ELF-1 (cell line): ENCODE measurements around the gene FMOD.
"Not testable (repeated sequence)": the region's sequence is repeated elsewhere in the genome, so short reads cannot be mapped to it uniquely, and the experiment has no call there.

Experiments
- DNase-seq: peaks from one replicate; pipeline ENCODE4 v3.0.0-alpha.2; 2016; ENCODE audit warnings: low read depth, low spot score

Gene FMOD

DNA sequence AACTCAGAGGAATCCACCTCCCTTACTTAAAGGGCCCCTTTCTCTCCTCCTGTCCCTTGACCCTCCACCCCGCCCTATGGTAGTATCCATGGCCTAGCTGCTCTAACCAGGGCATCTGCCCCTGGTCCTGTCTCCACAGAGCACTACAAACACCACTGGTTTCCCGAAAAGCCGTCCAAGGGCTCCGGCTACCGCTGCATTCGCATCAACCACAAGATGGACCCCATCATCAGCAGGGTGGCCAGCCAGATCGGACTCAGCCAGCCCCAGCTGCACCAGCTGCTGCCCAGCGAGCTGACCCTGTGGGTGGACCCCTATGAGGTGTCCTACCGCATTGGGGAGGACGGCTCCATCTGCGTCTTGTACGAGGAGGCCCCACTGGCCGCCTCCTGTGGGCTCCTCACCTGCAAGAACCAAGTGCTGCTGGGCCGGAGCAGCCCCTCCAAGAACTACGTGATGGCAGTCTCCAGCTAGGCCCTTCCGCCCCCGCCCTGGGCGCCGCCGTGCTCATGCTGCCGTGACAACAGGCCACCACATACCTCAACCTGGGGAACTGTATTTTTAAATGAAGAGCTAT, 43.9 kb downstream of the FMOD start:
- peak; percentile 57 for DNase-seq

DNA sequence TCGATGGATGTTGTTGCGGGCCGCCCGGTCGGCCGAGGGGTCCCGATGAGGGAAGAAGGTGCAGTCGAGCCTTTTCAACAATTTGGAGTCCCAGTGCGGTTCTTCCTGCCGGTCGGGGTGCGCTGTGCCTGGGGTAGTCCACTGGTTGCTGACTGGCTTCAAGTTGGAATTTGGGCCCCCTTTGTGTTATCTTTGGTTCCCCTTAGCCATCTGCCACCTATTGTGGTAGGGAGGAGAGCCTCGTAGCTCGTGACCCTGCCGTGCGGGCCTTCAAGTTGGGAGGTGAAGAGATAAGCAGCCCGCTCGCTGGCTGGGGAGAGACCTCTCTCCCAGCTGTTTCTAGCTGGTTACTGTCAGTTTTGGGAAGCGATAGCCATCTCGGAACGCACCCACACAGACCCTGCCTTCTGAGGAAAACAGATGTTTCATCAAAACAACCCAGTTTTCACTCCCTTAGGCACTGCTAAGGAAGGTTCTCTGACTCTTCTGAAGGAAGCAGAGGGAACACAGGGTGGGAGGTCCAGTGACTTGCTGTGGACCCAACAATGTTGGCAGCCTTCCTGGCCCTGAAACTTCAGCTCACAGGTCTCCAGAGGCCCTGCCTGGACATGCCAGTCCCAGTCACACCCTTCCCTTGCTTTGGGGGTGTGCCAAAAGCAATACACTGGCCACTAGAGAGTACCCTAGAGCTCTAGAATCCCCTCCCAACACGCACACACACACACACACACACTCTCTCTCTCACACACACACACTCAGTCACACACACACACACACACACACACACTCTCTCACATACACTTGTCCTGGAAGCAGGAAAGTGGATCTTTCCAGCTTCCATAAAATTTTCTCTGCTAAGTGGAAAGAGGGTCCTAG, 44.6 kb downstream of the FMOD start:
- peak; percentile 63 for DNase-seq

DNA sequence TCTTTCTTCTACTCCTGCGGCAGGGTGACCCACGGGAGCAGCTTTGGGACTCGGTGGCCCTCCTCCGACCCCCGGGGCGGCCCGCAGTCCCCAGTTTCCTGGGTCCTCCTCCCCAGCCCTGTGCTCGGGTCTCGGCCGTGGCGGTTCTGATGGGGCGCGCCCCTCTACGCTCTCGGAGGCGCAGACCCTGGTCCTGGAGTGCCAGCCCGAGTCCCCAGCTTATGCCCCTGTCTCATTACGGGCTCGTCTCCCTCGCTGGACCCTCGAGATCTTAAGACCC, 45.2 kb downstream of the FMOD start:
- no peak for DNase-seq

DNA sequence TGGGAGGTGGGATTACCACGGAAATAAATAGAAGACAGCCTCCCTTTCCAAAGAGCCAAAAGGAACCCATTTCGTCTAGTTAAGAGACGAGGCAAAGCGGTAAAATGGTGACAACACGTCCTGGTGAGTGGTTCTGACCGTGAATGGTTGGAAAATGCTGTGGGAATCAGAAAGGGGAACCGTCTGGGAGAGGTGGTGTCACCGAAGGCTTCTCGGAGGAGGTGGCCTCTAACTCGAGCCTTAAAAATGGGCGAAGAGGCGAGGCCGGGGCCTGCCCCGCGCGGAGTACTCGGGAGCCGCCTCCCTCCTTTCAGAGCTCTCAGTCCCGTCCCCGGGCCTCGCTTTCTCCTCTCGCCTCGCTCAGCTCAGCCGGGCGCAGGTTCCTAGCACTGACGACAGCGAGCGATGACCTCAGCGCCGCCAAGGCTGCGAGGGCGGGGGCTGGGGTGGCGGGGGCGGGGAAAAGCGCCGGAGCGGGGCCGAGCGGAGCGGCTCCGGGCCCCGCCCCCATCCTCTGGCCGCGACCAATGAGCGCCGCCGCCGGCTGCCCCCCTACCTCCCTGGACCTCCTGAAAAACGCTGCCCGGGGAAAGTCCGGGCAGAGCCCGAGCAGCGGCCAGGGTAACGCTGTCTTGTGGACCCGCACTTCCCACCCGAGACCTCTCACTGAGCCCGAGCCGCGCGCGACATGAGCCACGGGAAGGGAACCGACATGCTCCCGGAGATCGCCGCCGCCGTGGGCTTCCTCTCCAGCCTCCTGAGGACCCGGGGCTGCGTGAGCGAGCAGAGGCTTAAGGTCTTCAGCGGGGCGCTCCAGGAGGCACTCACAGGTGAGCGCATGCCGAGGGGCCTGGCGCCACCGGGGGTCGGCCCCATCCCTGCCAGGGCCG, 45.8 kb downstream of the FMOD start, which contains the start of gene BTG2:
Gene BTG2 (plus strand): TSS at position 601 of the 890 bp plus-strand sequence. CDS start 88 bp downstream, at position 689.
- peak; percentile 86 for DNase-seq

DNA sequence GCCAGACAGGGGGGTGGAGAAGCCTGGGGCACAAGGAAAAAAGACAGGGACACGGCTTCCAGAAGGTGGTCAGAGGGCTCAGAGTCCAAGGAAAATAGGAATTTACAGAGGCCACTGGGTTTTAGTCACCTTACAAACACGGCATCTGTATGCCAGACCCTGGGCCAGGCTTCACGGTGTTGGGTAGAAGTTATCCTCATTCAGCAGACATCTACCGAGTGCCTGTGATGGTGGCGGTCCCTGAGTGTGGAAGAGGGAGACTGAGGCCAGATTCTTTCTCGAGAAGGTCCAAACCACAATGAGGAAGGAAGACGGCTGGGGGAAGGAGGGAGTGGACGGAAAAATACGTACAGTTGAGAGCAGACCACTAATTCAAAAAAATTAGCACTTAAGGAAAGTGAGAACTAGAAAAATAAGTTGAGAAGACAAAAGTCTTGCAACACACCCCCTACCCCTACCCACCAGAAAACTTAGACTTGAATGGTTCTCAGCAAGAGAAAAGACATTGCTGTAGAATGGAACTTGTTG, 46.5 kb downstream of the FMOD start:
- DNase-seq: no peak

DNA sequence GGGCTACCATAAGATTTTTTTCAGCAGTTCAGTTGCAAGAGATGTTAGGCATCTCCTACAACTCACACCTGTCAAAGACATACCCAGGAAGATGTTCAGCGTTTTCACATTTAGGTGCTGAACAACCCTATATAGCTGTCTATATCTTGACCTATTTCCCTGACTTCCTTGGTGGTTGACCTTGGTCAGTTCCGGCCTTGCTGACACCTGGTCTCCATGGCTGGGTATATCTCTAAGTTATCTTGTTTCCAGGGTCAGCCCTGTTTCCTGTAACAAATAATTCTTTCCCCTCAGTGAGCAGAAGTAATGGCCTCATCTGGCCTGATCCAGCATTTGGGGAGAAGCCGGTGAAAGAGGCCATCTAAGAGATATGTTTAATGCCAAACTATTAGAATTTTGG, 48.0 kb downstream of the FMOD start:
- DNase-seq: no peak

DNA sequence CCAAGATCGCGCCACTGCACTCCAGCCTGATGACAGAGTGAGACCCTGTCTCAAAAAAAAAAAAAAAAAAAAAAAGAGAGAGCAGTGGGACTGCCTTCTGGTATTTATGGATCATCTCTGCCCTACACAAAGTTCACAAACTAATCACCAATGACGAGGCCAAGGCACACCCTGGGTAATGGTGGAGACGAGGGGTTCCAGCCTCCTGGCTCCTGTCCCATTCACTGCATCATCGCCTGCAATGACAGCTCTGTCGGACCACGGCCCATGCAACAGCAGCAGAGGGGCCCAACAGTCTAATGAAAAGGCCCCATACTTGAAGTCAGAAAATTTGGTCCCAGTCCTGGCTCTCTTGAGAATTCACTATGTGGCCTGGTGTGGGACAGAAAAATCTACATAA, 48.5 kb downstream of the FMOD start:
- DNase-seq: no peak

DNA sequence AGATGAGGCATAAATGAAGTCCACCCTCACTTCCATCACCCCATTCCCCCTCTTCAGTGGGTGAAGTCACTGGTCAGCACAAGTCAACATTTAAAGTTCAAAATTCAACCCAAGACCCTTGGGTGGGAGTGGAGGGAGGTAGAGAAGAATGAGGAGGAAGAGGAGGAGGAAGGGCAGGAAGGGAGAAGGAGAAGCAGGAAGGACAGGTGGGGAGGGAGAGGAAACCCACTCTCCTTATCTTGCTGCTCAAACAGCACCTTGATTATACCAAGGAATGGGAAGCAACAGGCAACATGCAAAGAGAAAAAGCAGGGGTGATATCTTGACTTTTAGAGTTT, 49.6 kb downstream of the FMOD start:
- no peak for DNase-seq

DNA sequence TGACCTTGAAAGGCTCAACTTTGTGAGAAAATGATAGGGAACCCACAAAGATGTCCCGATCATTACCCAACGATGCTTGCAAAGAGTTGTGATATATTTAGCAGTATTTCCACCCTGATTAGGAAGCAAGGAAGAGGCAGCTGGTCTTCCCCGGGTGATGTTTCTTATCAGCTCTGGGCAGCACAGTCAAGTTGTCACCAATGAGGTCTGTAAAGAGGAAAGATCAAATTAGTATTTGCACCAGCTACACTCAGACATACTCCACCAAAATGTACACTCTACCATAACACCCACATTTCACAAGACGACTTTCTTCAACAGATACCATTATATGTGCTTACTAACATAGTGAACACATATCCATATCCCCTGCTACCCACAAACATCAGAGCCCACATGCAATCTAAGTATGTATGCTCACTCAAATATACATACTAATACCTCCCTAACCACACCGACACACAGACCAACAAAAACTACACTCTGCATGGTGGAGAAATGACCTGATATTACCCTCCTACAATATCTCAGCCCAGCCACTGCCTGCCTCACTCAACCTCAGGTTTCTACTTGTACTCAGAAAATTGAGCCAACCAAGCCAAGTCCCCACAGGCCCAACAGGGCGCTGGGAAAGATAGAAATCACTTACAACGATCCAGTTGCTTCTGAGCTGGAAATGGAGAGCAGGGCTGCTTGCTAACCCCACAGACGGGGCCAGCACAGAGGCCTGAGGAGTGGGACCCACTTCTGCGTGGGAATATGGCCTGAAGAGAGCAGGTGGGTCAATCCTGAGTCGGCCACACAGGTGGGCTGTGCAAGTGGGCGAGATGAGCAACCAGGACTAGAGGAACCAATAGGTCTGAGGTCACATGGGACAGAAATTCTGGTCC, 50.2 kb downstream of the FMOD start:
- DNase-seq: no peak

DNA sequence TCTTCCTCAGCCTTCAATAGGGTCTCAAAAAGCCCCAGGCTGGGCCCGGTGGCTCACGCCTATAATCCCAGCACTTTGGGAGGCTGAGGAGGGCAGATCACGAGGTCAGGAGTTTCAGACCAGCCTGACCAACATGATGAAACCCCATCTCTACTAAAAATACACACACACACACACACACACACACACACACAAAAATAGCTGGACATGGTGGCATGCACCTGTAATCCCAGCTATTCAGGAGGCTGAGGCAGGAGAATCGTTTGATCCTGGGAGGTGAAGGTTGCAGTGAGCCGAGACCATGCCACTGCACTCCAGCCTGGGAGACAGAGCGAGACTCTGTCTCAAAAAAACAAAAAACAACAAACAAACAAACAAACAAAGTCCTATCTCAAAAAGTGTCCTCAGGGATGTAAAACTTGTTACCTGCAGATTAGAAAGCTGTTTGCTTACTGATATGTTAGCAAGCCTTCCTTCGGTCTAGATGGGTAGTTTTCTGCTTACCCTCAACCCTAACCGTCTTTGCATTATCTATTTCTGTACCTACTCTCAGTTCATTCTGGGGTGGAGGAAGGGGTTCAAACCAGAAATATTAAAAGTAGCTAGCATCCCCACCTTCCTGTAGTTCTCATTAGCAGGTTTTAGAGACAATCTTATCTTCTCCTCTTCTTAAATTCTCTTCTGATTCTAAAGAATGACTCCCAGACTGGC, 51.0 kb downstream of the FMOD start:
- DNase-seq: not testable (repeated sequence)

DNA sequence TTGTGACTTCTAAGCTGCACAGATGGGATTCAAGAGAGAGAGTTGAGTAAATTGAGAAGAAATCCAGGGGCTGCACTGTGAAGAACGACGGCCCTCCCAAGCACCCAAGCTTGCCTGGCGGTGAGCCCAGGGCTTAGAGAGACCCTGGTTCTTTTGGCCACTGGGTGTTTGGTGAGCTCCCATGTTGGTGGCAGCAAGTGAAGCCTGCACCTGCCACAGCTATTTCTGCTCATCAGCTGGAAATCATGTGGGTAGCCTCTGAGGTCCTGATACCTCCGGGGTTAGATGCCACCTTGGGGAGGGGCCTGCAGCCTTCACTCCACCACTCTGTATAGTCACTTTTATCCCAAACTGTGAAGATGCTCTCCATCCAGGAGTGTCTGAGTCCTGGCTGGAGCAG, 51.8 kb downstream of the FMOD start:
- no peak for DNase-seq

DNA sequence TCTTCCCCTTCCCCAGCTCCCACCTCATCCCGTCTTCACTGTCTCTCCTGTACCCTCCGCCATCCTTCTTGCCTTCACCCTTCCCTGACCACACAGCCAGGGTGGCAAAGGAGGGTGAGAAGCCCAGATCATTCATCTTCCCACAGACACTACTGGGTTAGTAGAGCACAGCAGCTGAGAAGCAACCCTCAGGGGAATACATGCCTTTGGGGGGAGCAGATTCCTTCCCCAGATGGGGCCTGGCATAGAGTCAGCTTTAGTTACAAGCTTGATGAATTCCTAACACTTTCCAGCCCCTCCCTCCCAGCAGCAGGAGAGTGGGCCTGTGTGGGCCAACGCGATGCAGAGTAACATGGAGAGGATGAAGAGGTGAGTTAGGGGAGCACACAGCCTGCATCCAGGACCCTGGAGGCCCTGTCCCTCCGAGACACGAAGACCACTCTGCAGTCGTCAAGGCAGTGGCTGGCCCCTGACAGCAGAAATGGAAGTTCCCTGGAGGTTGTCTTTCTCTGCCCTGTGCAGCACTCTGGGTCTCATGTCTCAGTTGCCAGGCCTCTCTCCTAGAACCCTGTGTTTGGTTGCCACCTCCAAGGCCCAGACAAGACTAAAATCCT, 54.4 kb downstream of the FMOD start:
- DNase-seq: no peak

DNA sequence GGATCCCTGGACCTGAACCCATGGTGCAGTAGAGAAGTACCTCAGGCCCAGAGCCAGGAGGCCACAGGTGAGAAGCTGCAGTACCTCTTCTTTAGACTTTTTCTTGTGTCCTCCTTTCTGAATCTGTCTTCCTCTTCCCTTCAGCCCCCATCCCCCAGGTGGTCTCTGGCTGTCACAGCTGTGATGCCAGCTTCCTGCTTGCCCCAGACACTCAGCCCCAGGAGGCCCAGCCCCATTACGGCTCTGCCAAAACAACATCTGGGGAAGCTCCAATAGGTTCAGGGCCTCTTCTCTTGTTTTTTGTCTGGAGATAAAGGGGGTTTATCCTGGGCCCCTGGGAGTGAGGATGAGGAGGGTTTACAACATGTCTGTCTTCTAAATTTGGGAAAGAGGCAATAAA, 55.1 kb downstream of the FMOD start:
- DNase-seq: no peak

DNA sequence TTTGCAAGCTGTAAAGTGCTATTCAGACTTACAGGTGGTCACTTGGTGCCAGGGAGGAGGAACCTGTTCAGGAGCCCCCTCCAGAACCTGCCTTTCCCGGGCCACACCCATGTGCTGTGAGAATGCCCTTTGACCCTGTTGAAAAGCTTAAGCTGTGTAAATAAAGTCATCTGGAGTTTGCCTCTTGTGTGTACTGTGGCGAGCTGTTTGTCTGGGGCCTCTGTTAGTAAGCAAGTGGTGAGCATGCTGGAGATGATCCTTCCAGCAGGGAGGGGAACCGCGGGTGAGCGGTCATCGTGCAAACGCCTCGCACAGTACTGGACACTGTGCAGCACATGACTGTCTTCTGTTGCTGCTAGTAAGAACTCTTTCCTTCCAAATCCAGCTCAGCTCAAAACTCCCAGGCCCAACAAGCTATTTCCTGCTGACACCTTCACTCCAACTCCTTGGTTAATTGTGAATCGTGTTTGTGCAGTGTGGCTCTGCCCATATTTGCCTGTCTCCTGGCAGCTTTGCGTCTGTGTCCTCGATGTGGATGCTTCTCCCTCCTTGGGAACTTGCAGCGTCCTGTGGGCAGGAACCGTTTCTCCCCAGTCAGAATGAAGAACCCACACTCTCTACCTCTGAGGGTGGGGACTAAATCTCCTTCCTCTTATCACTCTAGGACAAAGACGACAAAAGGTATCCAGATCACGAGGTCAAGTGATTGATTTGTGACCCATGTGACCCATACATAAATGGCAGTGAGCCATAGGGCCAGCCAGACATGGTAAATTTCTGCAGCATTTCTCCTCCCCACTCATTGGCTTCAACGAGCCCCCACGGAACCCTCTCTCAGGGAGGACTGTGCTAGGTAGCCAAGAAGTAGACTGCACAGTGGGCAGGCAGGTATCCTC, 59.5 kb downstream of the FMOD start:
- DNase-seq: peak; percentile 39
